ENCODE data around the gene GYS2.

GRCh38 chr12:21576431-21576830 lies 28.2 kb downstream of the GYS2 start:
- TF ChIP-seq, protein P1, sequence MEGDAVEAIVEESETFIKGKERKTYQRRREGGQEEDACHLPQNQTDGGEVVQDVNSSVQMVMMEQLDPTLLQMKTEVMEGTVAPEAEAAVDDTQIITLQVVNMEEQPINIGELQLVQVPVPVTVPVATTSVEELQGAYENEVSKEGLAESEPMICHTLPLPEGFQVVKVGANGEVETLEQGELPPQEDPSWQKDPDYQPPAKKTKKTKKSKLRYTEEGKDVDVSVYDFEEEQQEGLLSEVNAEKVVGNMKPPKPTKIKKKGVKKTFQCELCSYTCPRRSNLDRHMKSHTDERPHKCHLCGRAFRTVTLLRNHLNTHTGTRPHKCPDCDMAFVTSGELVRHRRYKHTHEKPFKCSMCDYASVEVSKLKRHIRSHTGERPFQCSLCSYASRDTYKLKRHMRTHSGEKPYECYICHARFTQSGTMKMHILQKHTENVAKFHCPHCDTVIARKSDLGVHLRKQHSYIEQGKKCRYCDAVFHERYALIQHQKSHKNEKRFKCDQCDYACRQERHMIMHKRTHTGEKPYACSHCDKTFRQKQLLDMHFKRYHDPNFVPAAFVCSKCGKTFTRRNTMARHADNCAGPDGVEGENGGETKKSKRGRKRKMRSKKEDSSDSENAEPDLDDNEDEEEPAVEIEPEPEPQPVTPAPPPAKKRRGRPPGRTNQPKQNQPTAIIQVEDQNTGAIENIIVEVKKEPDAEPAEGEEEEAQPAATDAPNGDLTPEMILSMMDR (IDR thresholded peaks at IDR 0.05), result no peak
- TF ChIP-seq POLR2A (IDR thresholded peaks at IDR 0.05) (no peak), EP300 (IDR thresholded peaks at IDR 0.05) (no peak), POLR2AphosphoS5 (IDR thresholded peaks at IDR 0.05) (no peak)
